GM19438 (cell line): ENCODE measurements around the gene ACO2.

ENCODE experiments used
- ATAC-seq: cut with Tn5 transposase; IDR thresholded peaks from one replicate; pipeline ENCODE4 v1.9.1; 2021; ENCODE audit warnings: low read depth; ENCODE audit not compliant: unreplicated experiment

The ACO2 gene

GRCh38 chr22:41517172-41518047, 48.5 kb downstream of the ACO2 start:
- ATAC-seq: no peak

- no peak for ATAC-seq
Measured at GRCh38 chr22:41518048-41518347, 49.1 kb downstream of the ACO2 start.

GRCh38 chr22:41521126-41521525, 52.2 kb downstream of the ACO2 start:
- ATAC-seq: no peak

GRCh38 chr22:41522813-41523212, 53.9 kb downstream of the ACO2 start:
- ATAC-seq: no peak

- no peak for ATAC-seq
Measured at GRCh38 chr22:41523464-41524221, 54.7 kb downstream of the ACO2 start.

- no peak for ATAC-seq
Measured at GRCh38 chr22:41524251-41524661, 55.3 kb downstream of the ACO2 start.

- no peak for ATAC-seq
Measured at GRCh38 chr22:41524809-41525449, 56.0 kb downstream of the ACO2 start.

GRCh38 chr22:41525450-41526225, 56.7 kb downstream of the ACO2 start:
- ATAC-seq: no peak

GRCh38 chr22:41526226-41526829, 57.4 kb downstream of the ACO2 start:
- ATAC-seq: no peak

- ATAC-seq: no peak
Measured at GRCh38 chr22:41526830-41527799, 58.2 kb downstream of the ACO2 start.

- ATAC-seq: no peak
Measured at GRCh38 chr22:41528132-41528766, 59.3 kb downstream of the ACO2 start.

- ATAC-seq: no peak
Measured at GRCh38 chr22:41528938-41529561, 60.1 kb downstream of the ACO2 start.

- ATAC-seq: no peak
Measured at GRCh38 chr22:41530890-41531714, 62.2 kb downstream of the ACO2 start.

- no peak for ATAC-seq
Measured at GRCh38 chr22:41531715-41532477, 63.0 kb downstream of the ACO2 start.

GRCh38 chr22:41532908-41533825, 64.2 kb downstream of the ACO2 start:
- no peak for ATAC-seq

GRCh38 chr22:41534219-41534618, 65.3 kb downstream of the ACO2 start:
- no peak for ATAC-seq
